ENCODE measurements around the gene SUV39H2.
"Not testable (repeated sequence)": the region's sequence is repeated elsewhere in the genome, so short reads cannot be mapped to it uniquely, and the experiment has no call there.

The SUV39H2 gene

DNA sequence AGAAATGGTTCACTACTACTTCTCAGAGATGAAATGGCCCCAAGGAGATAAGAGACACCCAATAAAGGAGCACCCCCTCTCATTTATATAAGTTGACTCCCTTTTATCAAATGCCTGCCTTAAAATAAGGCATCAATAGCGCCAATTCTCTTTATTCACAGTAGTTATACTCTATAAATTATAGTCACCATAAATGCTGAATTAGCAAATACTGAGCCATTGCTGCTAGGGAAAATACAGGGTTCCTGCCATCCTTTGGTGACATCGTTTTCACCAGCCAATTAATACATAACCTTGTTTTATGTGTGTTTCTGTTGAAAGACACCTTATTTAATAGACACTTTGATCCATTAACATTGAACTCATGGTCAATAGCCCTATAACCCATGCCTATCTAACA is 46.6 kb downstream of the SUV39H2 start:
- no peak for TF ChIP-seq Cebpa-rat (IDR thresholded peaks at IDR 0.05)
- H3K4me2 ChIP-seq = no peak overlapping the region
- no peak overlapping the region for H3K9ac ChIP-seq

DNA sequence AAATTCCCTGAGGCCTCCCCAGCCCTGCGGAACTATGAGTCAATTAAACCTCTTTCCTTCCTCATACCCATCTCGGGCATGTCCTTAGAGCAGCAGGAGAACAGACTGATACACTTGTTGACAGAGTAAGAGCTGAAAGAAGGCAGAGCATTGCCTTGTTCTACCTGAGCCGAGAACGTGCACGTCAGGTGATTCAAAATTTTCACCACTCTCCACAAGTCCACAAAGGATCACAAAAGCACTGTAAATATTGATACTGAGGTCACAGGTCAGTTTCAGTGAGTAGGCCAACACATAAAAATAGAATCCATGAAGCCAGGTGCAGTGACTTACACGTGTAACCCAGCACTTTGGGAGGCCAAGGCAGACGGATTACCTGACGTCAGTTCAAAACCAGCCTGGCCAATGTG is 47.4 kb downstream of the SUV39H2 start:
- H3K4me3 ChIP-seq = no peak overlapping the region
- no peak overlapping the region for H3K27ac ChIP-seq
- peaks cover 11% of the 10 kb centered on the region; the same call in 1 of the 2 replicates for H4K20me1 ChIP-seq
- H3K36me3 ChIP-seq = peaks cover 98% of the 10 kb centered on the region
- H3K9me3 ChIP-seq = no peaks in the 10 kb centered on the region
- H3K27me3 ChIP-seq = no peaks in the 10 kb centered on the region
- TF ChIP-seq Cebpa-rat (IDR thresholded peaks at IDR 0.05) = no peak
- no peak overlapping the region for H3K9ac ChIP-seq
- no peak overlapping the region for H3K4me2 ChIP-seq
- H3K4me1 ChIP-seq = no peaks in the 10 kb centered on the region

More for the DNA sequence above, 46.6 kb downstream of the SUV39H2 start:
- H3K4me3 ChIP-seq = no peak overlapping the region
- peaks cover 11% of the 10 kb centered on the region; the same call in 1 of the 2 replicates for H4K20me1 ChIP-seq
- H3K9me3 ChIP-seq = no peaks in the 10 kb centered on the region
- H3K27me3 ChIP-seq = no peaks in the 10 kb centered on the region
- H3K4me1 ChIP-seq = no peaks in the 10 kb centered on the region
- no peak overlapping the region for H3K27ac ChIP-seq
- peaks cover 98% of the 10 kb centered on the region for H3K36me3 ChIP-seq

DNA sequence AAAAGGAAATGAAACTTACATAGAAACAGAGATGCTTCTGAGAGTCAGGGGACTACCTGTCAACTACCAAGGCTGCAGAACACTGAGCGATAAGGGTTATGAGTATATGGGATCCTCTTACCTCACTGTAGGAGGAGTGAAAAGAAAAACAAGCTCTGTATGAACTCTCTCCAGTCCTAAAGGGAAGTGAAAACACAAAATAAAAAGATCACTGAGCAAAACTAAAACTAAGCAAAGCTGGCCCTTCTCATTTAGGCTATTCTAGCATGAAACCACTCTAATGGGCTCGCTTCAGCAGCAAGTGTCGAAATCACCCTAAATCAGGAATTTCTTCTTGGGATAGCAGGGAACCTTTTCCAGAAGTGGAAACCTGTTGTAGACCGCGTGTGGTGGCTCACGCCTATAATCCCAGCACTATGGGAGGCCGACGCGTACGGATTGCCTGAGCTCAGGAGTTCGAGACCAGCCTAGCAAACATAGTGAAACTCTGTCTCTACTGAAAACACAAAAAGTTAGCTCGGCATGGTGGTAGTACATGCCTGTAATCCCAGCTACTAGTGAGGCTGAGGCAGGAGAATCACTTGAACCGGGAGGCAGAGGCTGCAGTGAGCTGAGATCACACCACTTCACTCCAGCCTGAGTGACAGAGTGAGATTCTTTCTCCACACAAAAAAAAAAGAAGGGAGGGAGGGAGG is 48.2 kb downstream of the SUV39H2 start:
- Histone ChIP-seq H3K9ac (no peak overlapping the region), H3K9me3 (no peaks in the 10 kb centered on the region), H4K20me1 (peaks cover 11% of the 10 kb centered on the region; the same call in 1 of the 2 replicates), H3K27me3 (no peaks in the 10 kb centered on the region), H3K4me2 (no peak overlapping the region), H3K27ac (no peak overlapping the region), H3K4me3 (no peak overlapping the region), H3K4me1 (no peaks in the 10 kb centered on the region), H3K36me3 (peaks cover 98% of the 10 kb centered on the region)
- TF ChIP-seq Cebpa-rat (IDR thresholded peaks at IDR 0.05) = no peak

DNA sequence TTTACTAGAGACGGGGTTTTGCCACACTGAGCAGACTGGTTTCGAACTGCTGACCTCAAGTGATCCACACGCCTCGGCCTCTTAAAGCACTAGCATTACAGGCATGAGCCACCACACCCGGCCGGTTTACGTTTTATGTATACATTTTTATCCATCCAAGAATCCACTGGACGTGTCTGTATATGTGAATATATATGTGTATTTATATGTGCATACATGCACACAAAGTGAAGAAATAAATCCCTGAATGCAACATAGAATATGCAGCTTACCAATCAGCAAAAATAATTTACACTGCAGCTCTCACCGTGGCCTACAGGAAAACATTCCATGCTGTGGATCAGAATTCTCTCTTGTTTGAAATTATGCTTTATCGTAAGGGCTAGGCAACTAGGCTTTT is 51.9 kb downstream of the SUV39H2 start:
- Histone ChIP-seq H3K4me2 (no peak overlapping the region), H3K9ac (no peak overlapping the region), H3K27ac (no peak overlapping the region), H3K27me3 (no peaks in the 10 kb centered on the region), H3K4me3 (no peak overlapping the region), H3K36me3 (peaks cover 98% of the 10 kb centered on the region), H4K20me1 (peaks cover under 1% of the 10 kb centered on the region; the same call in 1 of the 2 replicates), H3K4me1 (no peaks in the 10 kb centered on the region), H3K9me3 (no peaks in the 10 kb centered on the region)
- TF ChIP-seq Cebpa-rat (IDR thresholded peaks at IDR 0.05) = no peak

DNA sequence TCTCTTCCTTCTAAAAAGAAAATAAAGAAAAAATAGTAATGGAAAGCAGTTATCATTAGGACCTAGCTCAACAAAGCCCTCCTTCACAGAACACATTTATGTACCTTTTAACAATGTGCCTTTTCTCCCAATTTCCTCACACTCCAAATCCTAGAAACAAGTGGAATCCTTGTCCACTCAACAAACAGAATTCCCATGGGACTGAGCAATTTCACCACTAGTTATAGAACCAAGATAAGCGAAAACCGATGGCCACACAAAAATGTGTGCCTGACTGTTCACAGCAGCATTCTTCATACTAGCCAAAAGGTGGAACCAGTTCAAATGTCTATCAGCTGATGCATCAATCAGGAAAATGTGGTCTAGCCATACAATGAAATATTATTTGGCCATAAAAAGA is 57.9 kb downstream of the SUV39H2 start:
- no peak overlapping the region for H3K4me3 ChIP-seq
- peaks cover 90% of the 10 kb centered on the region for H3K36me3 ChIP-seq
- H3K27ac ChIP-seq = no peak overlapping the region
- H3K4me2 ChIP-seq = no peak overlapping the region
- H3K27me3 ChIP-seq = no peaks in the 10 kb centered on the region
- TF ChIP-seq Cebpa-rat (IDR thresholded peaks at IDR 0.05) = no peak
- no peaks in the 10 kb centered on the region for H3K9me3 ChIP-seq
- H4K20me1 ChIP-seq = peaks cover 37% of the 10 kb centered on the region
- no peak overlapping the region for H3K9ac ChIP-seq
- no peaks in the 10 kb centered on the region for H3K4me1 ChIP-seq

DNA sequence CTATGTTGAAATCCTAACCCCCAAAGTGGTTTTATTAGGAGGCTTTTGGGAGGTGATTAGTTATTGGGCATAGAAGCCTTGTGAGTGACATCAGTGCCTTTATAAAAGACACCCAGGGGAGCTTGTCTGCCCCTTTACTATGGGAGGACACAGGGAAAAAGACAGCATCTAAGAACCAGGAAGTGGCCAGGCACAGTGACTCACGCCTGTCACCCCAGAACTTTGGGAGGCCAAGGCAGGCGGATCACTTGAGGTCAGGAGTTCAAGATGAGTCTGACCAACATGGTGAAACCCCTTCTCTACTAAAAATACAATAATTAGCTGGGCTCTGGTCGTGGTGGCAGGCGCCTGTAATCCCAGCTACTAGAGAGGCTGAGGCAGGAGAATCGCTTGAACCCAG is 60.3 kb downstream of the SUV39H2 start:
- H3K4me2 ChIP-seq = not testable (repeated sequence)
- H3K36me3 ChIP-seq = peaks cover 89% of the 10 kb centered on the region

DNA sequence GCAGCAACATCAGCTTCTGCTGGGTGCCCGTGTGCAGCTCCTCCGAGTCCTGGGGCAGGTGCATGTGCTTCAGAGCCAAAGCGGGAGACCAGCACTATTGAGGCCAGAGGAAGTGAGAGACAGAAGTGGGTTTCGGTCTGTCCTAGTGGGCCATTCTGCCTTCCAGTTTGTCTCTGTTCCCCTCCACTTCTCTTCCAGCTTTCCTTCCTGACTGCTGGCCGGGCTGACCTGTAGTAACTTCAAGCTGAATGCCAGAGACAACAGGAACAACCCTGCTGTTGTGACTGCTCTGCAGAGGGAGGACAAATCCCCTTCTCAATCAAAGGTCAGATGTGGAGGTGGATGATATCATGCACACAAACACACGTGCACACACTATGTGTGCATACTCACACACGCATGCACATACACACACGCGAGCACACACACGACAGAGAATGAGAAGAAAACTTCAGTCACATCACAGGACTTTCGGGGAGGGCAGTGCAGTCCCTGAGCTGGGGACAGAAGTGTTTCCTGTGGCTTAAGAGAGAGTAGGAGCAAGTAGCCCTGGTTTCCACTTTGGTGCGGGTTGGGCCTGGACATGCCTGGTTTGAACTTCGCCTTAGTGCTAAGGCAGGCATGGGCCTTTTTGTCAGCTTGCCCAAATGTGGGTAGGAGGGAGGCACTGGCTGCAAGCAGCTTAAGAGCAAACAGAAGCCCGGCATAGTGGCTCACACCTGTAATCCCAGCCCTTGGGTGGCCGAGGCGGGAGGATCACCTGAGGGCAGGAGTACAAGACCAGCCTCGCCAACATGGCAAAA is 63.7 kb downstream of the SUV39H2 start:
- not testable (repeated sequence) for H3K4me3 ChIP-seq, H3K27ac ChIP-seq, H3K9me3 ChIP-seq, H3K4me2 ChIP-seq, H3K4me1 ChIP-seq, H3K9ac ChIP-seq, H3K27me3 ChIP-seq
- peaks cover 71% of the 10 kb centered on the region for H4K20me1 ChIP-seq
- peaks cover 89% of the 10 kb centered on the region for H3K36me3 ChIP-seq

More for the DNA sequence above, 60.3 kb downstream of the SUV39H2 start:
- H3K4me3 ChIP-seq, H3K4me1 ChIP-seq, H3K27me3 ChIP-seq, H3K9me3 ChIP-seq, H3K27ac ChIP-seq, H3K9ac ChIP-seq: not testable (repeated sequence)
- peaks cover 52% of the 10 kb centered on the region for H4K20me1 ChIP-seq

DNA sequence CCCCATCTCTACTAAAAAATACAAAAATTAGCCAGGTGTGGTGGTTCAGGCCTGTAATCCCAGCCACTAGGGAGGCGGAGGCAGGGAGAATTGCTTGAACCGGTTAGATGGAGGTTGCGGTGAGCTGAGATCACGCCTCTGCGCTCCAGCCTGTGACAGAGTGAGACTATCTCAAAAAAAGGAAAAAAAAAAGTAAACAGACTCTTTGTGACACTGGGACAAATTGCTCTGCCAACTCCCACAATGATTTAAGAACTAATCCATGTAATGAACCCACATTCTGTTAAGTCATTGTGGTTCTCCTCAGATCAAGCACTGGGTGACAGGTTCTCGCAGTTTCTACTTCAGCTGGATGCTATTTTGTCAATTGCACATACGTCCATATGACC is 64.3 kb downstream of the SUV39H2 start:
- H4K20me1 ChIP-seq = peaks cover 71% of the 10 kb centered on the region
- H3K36me3 ChIP-seq = peaks cover 89% of the 10 kb centered on the region
- not testable (repeated sequence) for H3K27ac ChIP-seq, H3K9ac ChIP-seq, H3K4me3 ChIP-seq, H3K4me1 ChIP-seq, H3K9me3 ChIP-seq, H3K27me3 ChIP-seq, H3K4me2 ChIP-seq

DNA sequence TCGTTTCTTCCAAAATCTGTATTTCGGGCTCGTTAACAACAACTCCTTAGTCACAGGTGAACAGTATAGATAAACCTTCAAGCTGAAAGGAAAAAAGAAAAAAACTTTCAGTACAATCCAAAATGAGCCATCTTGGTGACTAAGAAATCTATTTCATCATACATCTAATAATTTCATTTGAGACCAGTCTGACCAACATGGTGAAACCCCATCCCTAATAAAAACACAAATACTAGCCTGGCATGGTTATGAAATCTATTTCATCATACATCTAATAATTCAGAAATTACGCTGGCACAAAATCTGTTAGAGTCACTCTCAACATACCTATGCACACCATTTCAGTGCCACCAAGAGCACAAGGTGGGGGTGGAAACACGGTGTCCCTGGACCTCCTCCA is 66.4 kb downstream of the SUV39H2 start:
- TF ChIP-seq Cebpa-rat (IDR thresholded peaks at IDR 0.05) = no peak
- Histone ChIP-seq H3K9ac (no peak overlapping the region), H3K9me3 (no peaks in the 10 kb centered on the region), H3K27me3 (no peaks in the 10 kb centered on the region), H3K36me3 (peaks cover 91% of the 10 kb centered on the region), H3K4me2 (no peak overlapping the region), H3K27ac (no peak overlapping the region), H3K4me3 (no peak overlapping the region), H3K4me1 (peaks cover 10% of the 10 kb centered on the region), H4K20me1 (peaks cover 82% of the 10 kb centered on the region)

DNA sequence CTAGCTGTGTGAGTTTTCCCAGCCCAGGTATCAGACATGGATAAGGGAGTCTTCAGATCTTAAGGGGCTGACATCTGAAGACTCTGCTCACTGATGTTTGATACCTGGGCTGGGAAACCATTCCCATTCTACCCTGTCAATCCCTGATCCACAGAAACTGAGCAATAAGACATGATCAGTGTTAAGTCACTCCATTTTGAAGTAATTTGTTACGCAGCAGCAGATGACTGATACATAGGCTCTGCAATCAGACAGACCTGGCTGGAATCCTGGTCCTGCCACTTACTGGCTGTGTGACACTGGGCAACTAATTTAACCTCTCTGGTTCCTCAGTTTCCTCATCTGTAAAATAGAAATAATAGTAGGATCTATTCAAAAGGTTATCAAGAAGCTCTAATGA is 68.6 kb downstream of the SUV39H2 start:
- Histone ChIP-seq H4K20me1 (peaks cover 88% of the 10 kb centered on the region), H3K4me1 (peaks cover 29% of the 10 kb centered on the region), H3K9me3 (no peaks in the 10 kb centered on the region)

More for the DNA sequence above, 68.6 kb downstream of the SUV39H2 start:
- TF ChIP-seq Cebpa-rat (IDR thresholded peaks at IDR 0.05) = no peak
- H3K27me3 ChIP-seq = no peaks in the 10 kb centered on the region
- H3K27ac ChIP-seq = no peak overlapping the region
- no peak overlapping the region for H3K4me3 ChIP-seq
- no peak overlapping the region for H3K4me2 ChIP-seq
- no peak overlapping the region for H3K9ac ChIP-seq
- peaks cover 84% of the 10 kb centered on the region for H3K36me3 ChIP-seq
